Loucy (cell line): ENCODE measurements around the gene PCED1B.

Source experiments
- H2AFZ ChIP-seq: fragments of 200-600 bp; sonication (generic); 2 replicates; pipeline ENCODE4 v1.6.0; 2016; ENCODE audit warnings: antibody characterized with exemption, mild to moderate bottlenecking, low read length, moderate library complexity
- H3F3A ChIP-seq: fragments of 200-600 bp; 2 replicates; pipeline ENCODE4 v1.6.0; 2016; ENCODE audit warnings: antibody characterized with exemption, low read depth, mild to moderate bottlenecking
- H3K27me3 ChIP-seq: fragments of 200-600 bp; sonication (generic); 2 replicates; pipeline ENCODE4 v1.6.1; 2014; ENCODE audit warnings: low read length, mild to moderate bottlenecking; ENCODE audit not compliant: insufficient read depth, poor library complexity, severe bottlenecking
- H3K36me3 ChIP-seq: fragments of 200-600 bp; sonication (generic); 2 replicates; pipeline ENCODE4 v1.6.1; 2016; ENCODE audit warnings: low read length; ENCODE audit not compliant: insufficient read depth
- H3K4me1 ChIP-seq: fragments of 200-600 bp; sonication (generic); 2 replicates; pipeline ENCODE4 v1.5.1; 2014; ENCODE audit warnings: low read length, mild to moderate bottlenecking; ENCODE audit not compliant: insufficient read depth, poor library complexity, severe bottlenecking
- H3K4me2 ChIP-seq: fragments of 200-600 bp; sonication (generic); 2 replicates; pipeline ENCODE4 v1.6.0; 2014; ENCODE audit warnings: antibody characterized with exemption, low read length, low read depth, mild to moderate bottlenecking; ENCODE audit not compliant: poor library complexity, severe bottlenecking
- H3K4me3 ChIP-seq: fragments of 200-600 bp; sonication (generic); 2 replicates; pipeline ENCODE4 v1.5.1; 2014; ENCODE audit warnings: low read length, mild to moderate bottlenecking, mixed read lengths; ENCODE audit not compliant: poor library complexity, severe bottlenecking
- H3K79me2 ChIP-seq: fragments of 200-600 bp; sonication (generic); 2 replicates; pipeline ENCODE4 v1.6.1; 2014; ENCODE audit warnings: low read length; ENCODE audit not compliant: insufficient read depth
- H3K9ac ChIP-seq: fragments of 200-600 bp; sonication (generic); 2 replicates; pipeline ENCODE4 v1.6.0; 2014; ENCODE audit warnings: mild to moderate bottlenecking, low read depth, low read length, moderate library complexity; ENCODE audit not compliant: poor library complexity, severe bottlenecking
- H3K9me2 ChIP-seq: fragments of 200-600 bp; sonication (generic); replicated peaks from 2 replicates; pipeline ENCODE4 v1.6.1; 2016; ENCODE audit warnings: low read depth, low read length, mixed read lengths
- H3K9me3 ChIP-seq: fragments of 200-600 bp; sonication (generic); 2 replicates; pipeline ENCODE4 v1.6.1; 2014; ENCODE audit warnings: mild to moderate bottlenecking, antibody characterized with exemption, low read length, low read depth; ENCODE audit not compliant: insufficient read depth
- H4K20me1 ChIP-seq: fragments of 200-600 bp; sonication (generic); 2 replicates; pipeline ENCODE4 v1.6.0; 2014; ENCODE audit warnings: antibody characterized with exemption, low read length, mild to moderate bottlenecking; ENCODE audit not compliant: insufficient read depth, poor library complexity, severe bottlenecking
- CTCF ChIP-seq: fragments of 200-600 bp; sonication (generic); conservative IDR thresholded peaks from 2 replicates; pipeline ENCODE4 v1.5.1; 2014; ENCODE audit warnings: mild to moderate bottlenecking, antibody characterized with exemption, low read length
- EZH2phosphoT487 ChIP-seq: fragments of 200-600 bp; IDR thresholded peaks from 2 replicates; pipeline ENCODE4 v1.6.1; 2018; ENCODE audit warnings: antibody characterized with exemption, mild to moderate bottlenecking, moderate library complexity, borderline replicate concordance

PCED1B gene

GRCh38 chr12:47235258-47236040 is 156.0 kb downstream of the PCED1B start:
- no peak overlapping the region for H2AFZ ChIP-seq
- no peaks in the 10 kb centered on the region for H3K79me2 ChIP-seq
- H3K4me1 ChIP-seq, result peaks cover 21% of the 10 kb centered on the region
- no peaks in the 10 kb centered on the region for H3K9me2 ChIP-seq
- H3K9me3 ChIP-seq, result no peaks in the 10 kb centered on the region
- H4K20me1 ChIP-seq, result no peaks in the 10 kb centered on the region
- H3K36me3 ChIP-seq, result no peaks in the 10 kb centered on the region; the same call in 1 of the 2 replicates
- no peak overlapping the region for H3K9ac ChIP-seq
- H3F3A ChIP-seq, result no peaks in the 10 kb centered on the region
- TF ChIP-seq EZH2phosphoT487, result no peak
- no peak for TF ChIP-seq CTCF
- no peaks in the 10 kb centered on the region for H3K27me3 ChIP-seq
- H3K4me2 ChIP-seq, result no peak overlapping the region
- H3K4me3 ChIP-seq, result no peak overlapping the region

- Histone ChIP-seq H3K4me3 (no peak overlapping the region), H3K4me1 (peaks cover 21% of the 10 kb centered on the region), H3K4me2 (no peak overlapping the region), H3K9me3 (no peaks in the 10 kb centered on the region), H3K79me2 (no peaks in the 10 kb centered on the region), H4K20me1 (no peaks in the 10 kb centered on the region), H2AFZ (no peak overlapping the region), H3K9ac (no peak overlapping the region), H3K27me3 (no peaks in the 10 kb centered on the region), H3F3A (no peaks in the 10 kb centered on the region), H3K36me3 (no peaks in the 10 kb centered on the region; the same call in 1 of the 2 replicates), H3K9me2 (no peaks in the 10 kb centered on the region)
- no peak for TF ChIP-seq CTCF
- TF ChIP-seq EZH2phosphoT487, result no peak
Measured at GRCh38 chr12:47236109-47236714, 156.8 kb downstream of the PCED1B start.

- Histone ChIP-seq H3K9me3 (no peaks in the 10 kb centered on the region), H3K4me1 (peaks cover 25% of the 10 kb centered on the region), H3K36me3 (no peaks in the 10 kb centered on the region; the same call in 1 of the 2 replicates), H3K79me2 (no peaks in the 10 kb centered on the region), H3K27me3 (no peaks in the 10 kb centered on the region), H3K4me3 (peak overlapping the region; percentile 42), H4K20me1 (no peaks in the 10 kb centered on the region), H2AFZ (no peak overlapping the region; the same call in 1 of the 2 replicates), H3K9ac (peak overlapping the region; percentile 2), H3F3A (no peaks in the 10 kb centered on the region), H3K9me2 (no peaks in the 10 kb centered on the region), H3K4me2 (peak overlapping the region; percentile 59)
- TF ChIP-seq EZH2phosphoT487 (no peak), CTCF (no peak)
Measured at GRCh38 chr12:47237751-47238211, 158.4 kb downstream of the PCED1B start.
